DND-41 (cell line): ENCODE results near the gene PCBP2.

Experiments
- CTCF ChIP-seq: IDR thresholded peaks from 2 replicates; pipeline ENCODE4 v1.5.1; 2012; ENCODE audit warnings: borderline replicate concordance, low read length, moderate library complexity, mild to moderate bottlenecking; ENCODE audit not compliant: poor library complexity, severe bottlenecking; ENCODE audit errors: extremely low read depth
- EZH2 ChIP-seq: IDR thresholded peaks from 3 replicates; pipeline ENCODE4 v1.6.1; 2012; ENCODE audit warnings: borderline replicate concordance, low read depth, mild to moderate bottlenecking, moderate library complexity, low read length, inconsistent platforms; ENCODE audit not compliant: severe bottlenecking

- TF ChIP-seq CTCF (no peak), EZH2 (no peak)
Measured at GRCh38 chr12:53493610-53494391, 41.9 kb downstream of the PCBP2 start.
